GDM1 (cell line): ENCODE measurements around the gene FLVCR1.
"Not testable (repeated sequence)": the region's sequence is repeated elsewhere in the genome, so short reads cannot be mapped to it uniquely, and the experiment has no call there.

ENCODE experiments used
- DNase-seq: peaks from one replicate; lab custom pipeline; 2025; lab: John Stamatoyannopoulos, UW

Gene FLVCR1

DNA sequence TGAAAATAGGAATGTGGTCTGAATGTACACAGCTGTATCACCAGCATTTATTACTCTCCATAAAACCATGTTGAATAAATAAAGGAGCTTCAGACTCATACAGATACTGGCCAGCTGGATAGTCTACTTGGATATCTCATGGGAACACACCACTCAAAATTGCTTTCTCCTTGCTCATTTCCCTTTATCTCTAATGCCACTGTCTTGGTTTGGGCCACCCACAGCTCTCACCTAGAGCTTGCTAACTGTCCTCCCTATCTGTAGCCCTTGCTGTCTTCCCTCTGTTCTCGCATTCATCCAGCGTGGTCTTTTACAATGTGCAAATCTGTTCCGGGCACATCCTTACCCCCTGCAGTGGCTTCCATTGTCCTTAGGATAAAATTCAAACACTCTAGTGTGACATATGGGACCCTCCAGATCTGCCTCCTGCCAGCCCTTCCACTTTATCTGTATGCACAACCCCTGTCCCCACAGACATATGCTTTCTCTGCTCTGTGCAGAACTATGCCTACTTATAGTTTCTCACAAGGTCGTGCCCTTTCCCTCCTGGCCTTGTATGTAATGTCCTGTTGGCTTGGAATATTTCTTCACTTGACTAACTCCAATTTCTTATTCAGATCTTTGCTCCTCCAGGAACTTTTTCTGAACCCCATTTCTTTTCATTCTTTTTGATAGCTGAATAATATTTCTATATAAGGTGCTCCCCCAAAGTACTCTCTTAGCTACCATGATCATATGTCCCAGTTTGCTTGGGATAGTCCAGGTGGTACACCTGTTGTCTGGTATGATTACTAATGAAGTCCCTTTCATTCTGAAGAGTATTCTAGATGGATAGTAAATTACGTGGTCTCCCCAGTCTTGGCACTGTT lies 2.9 kb downstream of the FLVCR1 start:
- DNase-seq: no peak

DNA sequence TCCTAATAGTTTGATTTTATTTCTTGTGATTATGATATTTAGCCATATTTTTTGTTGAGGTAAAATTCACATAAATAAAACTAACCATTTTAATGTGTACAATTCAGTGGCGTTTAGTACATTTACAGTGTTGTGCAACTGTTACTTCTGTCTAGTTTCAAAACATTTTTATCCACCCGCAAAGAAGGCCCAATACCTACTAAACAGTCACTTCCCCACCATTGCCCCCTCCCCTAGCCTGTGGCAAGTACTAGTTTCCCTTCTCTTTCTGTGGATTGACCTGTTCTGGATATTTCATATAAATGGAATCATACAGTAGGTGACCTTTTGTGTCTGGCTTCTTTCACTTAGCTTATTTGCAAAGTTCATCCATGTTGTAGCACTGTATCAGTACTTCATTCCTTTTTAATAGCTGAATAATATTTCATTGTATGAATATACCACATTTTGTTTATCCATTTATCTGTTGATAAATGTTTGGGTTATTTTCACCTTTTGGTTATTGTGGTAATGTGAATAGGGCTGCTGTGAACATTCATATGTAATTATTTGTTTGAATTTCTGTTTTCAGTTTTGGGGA lies 4.1 kb downstream of the FLVCR1 start:
- DNase-seq: no peak

DNA sequence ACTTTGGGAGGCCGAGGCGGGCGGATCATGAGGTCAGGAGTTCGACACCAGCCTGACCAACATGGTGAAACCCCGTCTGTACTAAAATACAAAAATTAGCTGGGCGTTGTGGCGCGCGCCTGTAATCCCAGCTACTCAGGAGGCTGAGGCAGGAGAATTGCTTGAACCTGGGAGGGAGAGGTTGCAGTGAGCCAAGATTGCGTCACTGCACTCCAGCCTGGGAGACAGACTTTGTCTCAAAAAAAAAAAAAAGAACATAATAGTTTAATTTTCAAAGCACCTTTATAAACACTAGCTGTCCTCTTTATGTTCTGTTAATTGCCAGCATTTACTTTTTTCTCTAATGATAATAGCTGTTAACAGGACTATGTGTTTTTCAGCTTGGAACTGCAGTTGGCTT lies 5.3 kb downstream of the FLVCR1 start:
- not testable (repeated sequence) for DNase-seq

DNA sequence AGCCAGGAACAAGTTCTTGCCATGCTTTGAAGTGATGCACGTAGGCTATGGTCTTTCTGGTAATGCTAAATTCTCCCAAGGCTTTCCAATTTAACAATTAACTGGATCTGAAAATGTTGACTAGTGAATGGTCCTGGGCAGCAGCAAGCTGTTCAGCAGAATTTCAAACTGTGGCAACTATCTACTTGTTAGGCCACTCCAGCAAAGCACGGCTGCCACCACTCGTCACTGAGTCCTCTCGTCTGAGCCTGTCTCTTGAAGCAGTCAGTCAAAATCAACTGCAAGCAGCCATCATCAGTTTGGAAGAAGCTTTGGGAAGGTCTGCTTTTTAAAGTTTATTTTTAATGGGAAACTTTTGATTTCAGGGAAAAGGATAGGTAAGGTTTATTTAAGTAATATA lies 6.1 kb downstream of the FLVCR1 start:
- DNase-seq: no peak

DNA sequence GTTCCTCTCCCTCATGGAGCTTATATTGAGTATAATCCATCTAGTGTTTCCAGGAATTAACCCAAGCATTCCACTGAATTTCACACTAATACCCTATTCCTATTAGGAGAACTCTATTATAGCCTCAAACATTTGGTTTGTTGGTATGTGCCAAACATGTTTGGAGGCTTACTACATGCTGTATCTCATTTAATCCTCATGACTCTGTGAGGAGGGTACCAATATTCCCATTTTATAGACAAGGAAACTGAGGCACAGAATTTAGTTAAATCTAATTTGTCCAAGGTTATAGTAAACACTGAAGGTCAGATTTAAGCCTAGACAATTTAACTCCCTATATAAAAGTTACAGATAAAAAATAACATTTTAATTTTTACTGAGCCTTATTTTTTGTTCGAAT lies 9.1 kb downstream of the FLVCR1 start:
- DNase-seq: no peak

DNA sequence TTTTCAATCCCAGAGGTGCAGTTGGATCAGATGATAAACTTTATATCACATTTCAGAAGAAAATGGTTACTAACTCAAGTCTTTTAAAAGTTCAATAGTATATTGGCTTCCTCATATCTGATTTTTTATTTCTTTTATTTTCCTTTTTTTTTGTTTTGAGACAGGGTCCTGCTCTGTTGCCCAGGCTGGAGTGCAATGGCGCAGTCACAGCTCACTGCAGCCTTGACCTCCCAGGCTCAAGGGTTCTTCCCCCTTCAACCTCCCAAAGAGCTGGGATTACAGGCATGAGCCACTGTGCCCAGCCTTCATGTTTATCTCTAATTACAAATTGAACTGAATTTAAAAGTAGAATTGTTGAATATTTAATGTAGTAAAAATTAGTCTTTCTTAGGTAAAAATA lies 13.9 kb downstream of the FLVCR1 start:
- no peak for DNase-seq

DNA sequence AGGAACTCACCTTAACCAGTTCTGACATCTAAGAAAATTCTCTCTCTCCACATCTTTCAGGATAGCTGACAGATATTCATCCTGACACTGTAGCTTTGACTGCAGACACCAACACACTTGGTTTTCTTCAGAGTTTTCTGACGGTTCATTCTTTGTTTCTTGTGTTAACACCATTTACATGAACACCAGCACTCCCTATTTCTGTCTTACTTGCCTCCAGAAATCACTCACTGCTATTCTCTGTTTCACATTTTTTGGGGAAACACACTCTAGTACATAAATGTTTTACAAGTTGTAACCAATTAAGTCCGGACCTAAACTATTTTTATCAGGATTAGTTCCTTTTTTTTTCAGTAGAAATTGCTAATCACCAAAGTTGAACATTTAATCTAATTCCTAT lies 15.4 kb downstream of the FLVCR1 start:
- no peak for DNase-seq

DNA sequence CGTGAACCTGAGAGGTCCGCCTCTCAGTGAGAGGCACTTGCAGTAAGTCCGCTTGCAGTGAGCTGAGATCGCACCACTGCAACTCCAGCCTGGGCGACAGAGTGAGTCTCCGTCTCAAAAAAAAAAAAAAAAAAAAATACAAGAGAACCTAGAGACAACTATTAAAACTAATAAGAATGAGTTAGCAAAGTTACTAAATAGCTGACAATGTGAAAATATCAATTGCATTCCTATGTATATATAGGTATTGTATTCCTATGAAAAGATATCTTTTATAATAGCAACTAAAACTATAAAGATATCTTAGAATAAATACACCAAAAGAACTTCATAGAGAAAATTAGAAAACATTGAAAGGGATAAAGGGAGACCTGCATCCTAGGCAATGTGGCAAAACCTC lies 20.3 kb downstream of the FLVCR1 start:
- no peak for DNase-seq

DNA sequence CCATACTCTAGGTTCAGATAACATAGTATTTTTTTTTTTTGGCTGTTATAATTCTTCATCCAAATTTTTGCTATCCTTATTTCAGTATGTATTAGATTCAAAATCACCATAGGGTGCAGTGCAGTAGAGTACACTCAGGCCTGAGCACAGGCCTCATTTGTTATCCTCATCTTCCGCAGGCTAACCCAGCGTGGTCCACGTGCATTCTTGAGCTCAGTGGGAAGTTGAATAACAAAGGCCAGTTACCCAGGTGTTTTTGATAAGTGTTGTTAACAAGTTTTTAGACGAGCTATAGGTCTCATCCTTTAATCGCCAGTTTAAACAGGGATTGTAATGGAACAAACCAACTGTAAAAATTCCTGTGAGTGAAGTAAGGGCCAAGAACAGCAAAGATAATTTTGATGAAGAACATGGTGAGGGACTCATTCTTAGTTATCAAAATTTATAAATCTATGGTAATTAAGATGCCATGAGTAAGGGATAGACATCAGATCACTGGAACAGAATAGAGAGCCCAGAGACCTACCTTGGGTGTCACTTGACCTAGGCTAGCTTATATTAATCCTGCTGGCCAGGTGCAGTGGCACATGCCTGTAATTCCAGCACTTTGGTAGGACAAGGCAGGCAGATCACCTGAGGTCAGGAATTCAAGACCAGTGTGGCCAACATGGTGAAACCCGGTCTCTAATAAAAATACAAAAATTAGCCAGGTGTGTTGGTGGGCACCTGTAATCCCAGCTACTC lies 22.0 kb downstream of the FLVCR1 start:
- no peak for DNase-seq

DNA sequence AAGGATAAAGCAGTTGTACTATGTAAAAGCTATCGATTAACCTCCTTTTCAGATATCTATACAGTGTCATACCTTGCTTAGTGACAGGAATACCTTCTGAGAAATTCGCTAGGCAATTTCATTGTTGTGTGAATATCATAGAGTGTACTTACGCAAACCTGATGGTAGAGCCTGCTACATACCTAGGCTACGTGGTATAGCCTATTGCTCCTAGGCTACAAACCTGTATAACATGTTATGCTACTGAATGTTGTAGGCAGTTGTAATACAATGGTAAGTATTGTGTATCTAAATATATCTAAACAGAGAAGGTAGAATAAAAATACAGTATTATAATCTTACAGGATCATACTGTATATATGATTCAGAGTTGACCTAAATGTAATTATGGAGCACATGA lies 26.5 kb downstream of the FLVCR1 start:
- DNase-seq: no peak

DNA sequence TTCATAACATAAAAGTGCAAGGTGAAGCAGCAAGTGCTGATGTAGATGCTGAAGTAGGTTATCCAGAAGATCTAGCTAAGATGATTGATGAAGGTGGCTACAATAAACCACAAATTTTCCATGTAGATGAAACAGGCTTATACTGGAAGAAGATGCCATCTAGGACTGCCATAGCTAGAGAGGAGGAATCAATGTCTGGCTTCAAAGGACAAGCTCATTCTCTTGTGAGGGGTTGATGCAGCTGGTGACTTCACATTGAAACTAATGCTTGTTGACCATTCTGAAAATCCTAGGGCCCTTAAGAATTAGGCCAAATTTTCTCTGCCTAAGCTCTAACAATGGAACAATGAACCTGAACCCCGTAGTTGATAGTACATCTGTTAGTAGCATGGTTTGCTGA lies 34.0 kb downstream of the FLVCR1 start:
- no peak for DNase-seq

DNA sequence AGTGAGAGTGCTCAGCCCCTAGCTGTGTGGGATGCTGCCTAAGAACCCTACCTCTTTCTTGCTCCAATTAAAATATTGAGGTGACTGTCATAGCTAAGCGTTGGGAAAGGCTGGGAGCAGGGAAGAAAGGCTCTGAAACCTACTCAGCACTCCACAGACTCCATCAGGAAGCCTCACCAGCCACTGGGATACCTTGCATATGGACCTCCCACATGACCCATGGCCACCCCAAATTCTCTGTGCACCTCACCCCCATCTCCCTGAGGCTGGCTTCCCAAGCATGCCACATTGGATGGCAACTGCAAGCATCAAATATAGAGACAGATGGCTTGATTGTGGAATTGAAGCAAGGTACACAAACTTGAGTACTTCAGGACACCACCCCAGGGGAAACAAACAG lies 41.8 kb downstream of the FLVCR1 start:
- DNase-seq: no peak

DNA sequence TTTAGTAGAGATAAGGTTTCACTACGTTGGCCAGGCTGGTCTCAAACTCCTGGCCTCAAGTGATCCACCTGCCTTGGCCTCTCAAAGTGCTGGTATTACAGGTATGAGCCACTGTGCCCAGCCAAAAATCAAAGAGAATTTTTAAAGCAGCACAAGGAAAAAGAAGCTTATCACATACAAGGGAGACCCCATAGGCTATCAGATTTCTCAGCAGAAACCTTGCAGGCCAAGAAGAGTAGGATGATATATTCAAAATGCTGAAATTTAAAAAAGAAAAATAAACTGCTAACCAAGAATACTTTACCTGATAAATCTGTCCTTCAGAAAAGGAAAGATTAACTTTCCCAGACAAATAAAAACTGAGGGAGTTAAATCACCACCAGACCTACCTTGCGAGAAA lies 43.2 kb downstream of the FLVCR1 start:
- no peak for DNase-seq

DNA sequence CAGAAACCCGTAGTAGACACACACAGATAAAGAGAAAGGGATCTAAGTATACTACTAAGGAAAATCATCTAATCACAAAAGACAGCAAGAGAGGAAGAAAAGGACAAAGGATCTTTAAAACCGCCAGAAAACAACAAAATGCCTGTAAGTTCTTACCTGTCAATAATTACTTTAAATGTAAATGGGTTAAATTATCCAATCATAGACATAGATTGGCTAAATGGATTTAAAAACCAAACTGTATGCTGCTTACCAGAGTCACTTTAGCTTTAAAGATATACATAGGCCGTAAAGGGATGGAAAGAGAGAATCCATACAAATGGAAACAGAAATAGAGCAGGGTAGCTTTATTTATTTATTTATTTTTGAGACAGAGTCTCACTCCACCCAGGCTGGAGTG lies 44.0 kb downstream of the FLVCR1 start:
- DNase-seq: no peak

DNA sequence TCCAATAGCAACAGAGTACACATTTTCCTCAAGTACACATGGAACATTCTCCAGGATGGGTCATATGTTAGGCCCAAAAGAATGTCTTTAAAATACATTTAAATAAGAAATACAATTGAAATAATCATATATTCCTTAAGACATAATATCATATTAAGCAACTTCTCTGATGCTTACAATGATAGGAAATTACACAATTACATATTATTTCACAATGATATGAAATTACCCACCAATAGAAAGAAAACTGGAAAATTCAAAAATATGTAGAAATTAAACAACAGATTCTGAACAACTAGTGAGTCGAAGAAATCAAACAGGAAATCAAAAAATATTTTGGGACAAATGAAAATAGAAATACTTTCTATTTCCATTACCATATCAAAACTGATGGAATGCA lies 45.6 kb downstream of the FLVCR1 start:
- DNase-seq: no peak

DNA sequence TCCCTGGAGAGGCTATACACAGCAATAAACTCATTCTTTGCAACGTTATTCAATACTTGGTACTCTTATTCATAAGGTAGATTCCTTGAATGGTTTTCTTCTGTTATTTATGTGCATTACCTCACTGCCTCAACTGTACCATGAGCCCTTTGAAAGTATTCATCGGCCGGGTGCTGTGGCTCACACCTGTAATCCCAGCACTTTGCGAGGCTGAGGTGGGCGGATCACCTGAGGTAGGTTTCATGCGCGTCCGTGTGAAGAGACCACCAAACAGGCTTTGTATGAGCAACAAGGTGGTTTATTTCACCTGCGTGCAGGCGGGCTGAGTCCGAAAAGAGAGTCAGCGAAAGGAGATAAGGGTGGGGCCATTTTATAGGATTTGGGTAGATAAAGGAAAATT lies 50.0 kb downstream of the FLVCR1 start:
- not testable (repeated sequence) for DNase-seq

DNA sequence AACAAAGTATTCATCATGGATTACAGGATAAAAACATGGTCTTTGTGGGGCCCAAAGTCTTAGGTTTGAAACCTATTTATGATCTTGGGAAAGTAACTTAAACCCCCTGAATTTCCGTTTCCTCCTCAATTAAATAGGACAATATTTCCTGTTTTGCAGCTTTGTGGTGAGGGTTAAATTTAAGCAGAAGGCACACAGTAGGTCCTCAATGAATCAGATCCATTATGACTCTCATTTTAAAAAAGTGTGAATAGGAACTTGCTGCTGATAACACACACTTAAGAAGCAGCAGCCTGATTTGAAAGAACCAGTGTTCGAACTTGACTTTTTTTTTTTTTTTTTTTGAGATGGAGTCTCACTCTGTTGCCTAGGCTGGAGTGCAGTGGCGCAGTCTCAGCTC lies 50.9 kb downstream of the FLVCR1 start:
- no peak for DNase-seq

DNA sequence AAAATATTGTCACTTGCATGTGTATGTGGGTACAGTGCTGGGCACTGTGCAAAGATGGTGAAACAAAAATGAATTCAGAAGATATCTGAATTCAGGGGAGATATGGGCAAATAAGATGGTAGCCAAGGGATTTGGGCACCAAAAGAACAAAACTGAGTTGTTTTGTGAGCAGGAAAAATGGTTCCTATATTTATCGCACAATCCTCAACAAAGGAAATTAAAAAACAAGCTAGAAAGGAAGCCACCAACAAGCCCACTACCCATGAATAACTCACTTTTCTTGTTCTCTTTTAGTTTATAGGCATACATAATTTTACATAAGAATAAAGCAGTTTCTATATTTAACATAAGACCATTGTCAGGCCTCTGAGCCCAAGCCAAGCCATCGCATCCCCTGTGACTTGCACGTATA lies 51.6 kb downstream of the FLVCR1 start:
- DNase-seq: no peak

DNA sequence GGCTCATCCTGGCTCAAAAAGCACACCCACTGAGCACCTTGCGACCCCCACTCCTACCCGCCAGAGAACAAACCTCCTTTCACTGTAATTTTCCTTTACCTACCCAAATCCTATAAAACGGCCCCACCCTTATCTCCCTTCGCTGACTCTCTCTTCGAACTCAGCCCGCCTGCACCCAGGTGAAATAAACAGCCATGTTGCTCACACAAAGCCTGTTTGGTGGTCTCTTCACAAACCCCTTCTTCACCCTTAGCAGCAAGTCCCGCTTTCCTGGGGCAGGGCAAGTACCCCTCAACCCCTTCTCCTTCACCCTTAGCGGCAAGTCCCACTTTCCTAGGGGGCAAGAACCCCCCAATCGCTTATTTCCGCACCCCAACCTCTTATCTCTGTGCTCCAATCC lies 52.1 kb downstream of the FLVCR1 start:
- DNase-seq: not testable (repeated sequence)

DNA sequence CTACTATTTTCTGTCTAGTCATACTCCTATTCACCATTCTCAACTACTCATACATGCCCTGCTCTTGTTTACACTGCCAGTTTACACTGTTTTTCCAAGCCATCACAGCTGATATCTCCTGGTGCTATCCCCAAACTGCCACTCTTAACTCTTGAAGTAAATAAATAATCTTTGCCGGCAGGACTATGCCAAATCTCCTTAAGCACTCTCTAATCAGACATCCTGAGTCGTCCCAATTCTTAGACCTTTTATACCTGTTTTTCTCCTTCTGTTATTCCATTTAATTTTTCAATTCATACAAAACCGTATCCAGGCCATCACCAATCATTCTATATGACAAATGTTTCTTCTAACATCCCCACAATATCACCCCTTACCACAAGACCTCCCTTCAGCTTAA lies 55.6 kb downstream of the FLVCR1 start:
- not testable (repeated sequence) for DNase-seq

DNA sequence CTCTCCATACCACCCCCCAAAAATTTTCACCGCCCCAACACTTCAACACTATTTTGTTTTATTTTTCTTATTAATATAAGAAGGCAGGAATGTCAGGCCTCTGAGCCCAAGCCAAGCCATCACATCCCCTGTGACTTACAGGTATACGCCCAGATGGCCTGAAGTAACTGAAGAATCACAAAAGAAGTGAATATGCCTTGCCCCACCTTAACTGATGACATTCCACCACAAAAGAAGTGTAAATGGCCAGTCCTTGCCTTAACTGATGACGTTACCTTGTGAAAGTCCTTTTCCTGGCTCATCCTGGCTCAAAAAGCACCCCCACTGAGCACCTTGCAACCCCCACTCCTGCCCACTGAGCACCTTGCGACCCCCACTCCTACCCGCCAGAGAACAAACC lies 56.0 kb downstream of the FLVCR1 start:
- not testable (repeated sequence) for DNase-seq

DNA sequence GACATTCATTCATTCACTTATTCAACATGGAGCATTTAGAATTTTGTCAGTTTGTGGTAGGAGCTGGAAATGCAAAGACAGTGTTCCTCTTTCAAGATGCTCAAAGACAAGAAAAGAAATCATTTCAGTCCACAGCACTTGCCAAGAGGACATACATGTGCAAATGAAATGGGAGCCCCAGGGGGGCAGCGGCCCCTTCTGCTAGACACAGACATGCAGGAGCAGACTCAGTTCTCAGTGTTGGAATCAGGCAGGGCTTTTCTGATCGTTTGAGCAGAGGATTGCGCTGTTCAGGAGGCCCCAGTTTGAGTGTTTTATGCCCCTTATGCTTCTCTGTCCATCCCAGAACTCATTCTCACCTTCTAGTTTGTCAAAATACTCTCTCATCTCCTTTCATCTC lies 56.7 kb downstream of the FLVCR1 start:
- DNase-seq: no peak
